Smooth muscle cell (in vitro differentiated cells): ENCODE data around the gene SMAD6. TPM values are rescaled to one million over a fixed set of nuclear protein-coding genes. Genes with fewer than 3 reads are reported as not detected.
A peak's percentile ranks its signal among the peaks of the same experiment; 100 is the strongest.

Experiments
- DNase-seq: peaks from one replicate; lab custom pipeline; 2025; ENCODE audit not compliant: unreplicated experiment; lab: John Stamatoyannopoulos, UW
- H2AFZ ChIP-seq: fragments of 200-600 bp; sonication (generic); 2 replicates; pipeline ENCODE4 v1.6.0; 2016; ENCODE audit warnings: antibody characterized with exemption, low read depth, mild to moderate bottlenecking
- H3F3A ChIP-seq: fragments of 200-600 bp; sonication (generic); 2 replicates; pipeline ENCODE4 v1.6.0; 2017; ENCODE audit warnings: antibody characterized with exemption, low read depth
- H3K27ac ChIP-seq: fragments of 200-600 bp; sonication (generic); 2 replicates; pipeline ENCODE4 v1.5.1; 2016; ENCODE audit warnings: low read depth, mild to moderate bottlenecking
- H3K27me3 ChIP-seq: fragments of 200-600 bp; sonication (generic); 2 replicates; pipeline ENCODE4 v1.6.1; 2016; ENCODE audit warnings: low read depth, mild to moderate bottlenecking
- H3K36me3 ChIP-seq: fragments of 200-600 bp; sonication (generic); 2 replicates; pipeline ENCODE4 v1.5.1; 2016; ENCODE audit warnings: low read depth
- H3K4me1 ChIP-seq: fragments of 200-600 bp; sonication (generic); 2 replicates; pipeline ENCODE4 v1.5.1; 2016; ENCODE audit warnings: low read depth
- H3K4me2 ChIP-seq: fragments of 200-600 bp; sonication (generic); 2 replicates; pipeline ENCODE4 v1.6.0; 2016; ENCODE audit warnings: mild to moderate bottlenecking
- H3K4me3 ChIP-seq: fragments of 200-600 bp; sonication (generic); 2 replicates; pipeline ENCODE4 v1.5.1; 2016; ENCODE audit warnings: mild to moderate bottlenecking
- H3K79me2 ChIP-seq: fragments of 200-600 bp; sonication (generic); 2 replicates; pipeline ENCODE4 v1.6.0; 2016; ENCODE audit warnings: low read depth, mild to moderate bottlenecking
- H3K9ac ChIP-seq: fragments of 200-600 bp; sonication (generic); 2 replicates; pipeline ENCODE4 v1.6.0; 2016; ENCODE audit warnings: low read depth
- H3K9me3 ChIP-seq: fragments of 200-600 bp; sonication (generic); replicated peaks from 2 replicates; pipeline ENCODE4 v1.5.1; 2016; ENCODE audit warnings: low read depth
- H4K20me1 ChIP-seq: fragments of 200-600 bp; sonication (generic); 2 replicates; pipeline ENCODE4 v1.6.0; 2016; ENCODE audit warnings: low read depth
- WGBS: methylation state at CpG from one replicate; pipeline ENCODE4 v1.1.7; 2016; ENCODE audit warnings: low lambda C conversion rate; 5-methylcytosine and 5-hydroxymethylcytosine counted together
- polyA plus RNA-seq: library from polyadenylated mRNA; unstranded; fragments of >200 nt; fragmentation: Nextera tagmentation; extraction: Ambion mirVana; gene quantifications from 2 replicates; pipeline ENCODE4 v1.2.1, GENCODE V29; 2016
- total RNA-seq: library from RNA; depleted of rRNA; stranded (reverse); fragments of >200 nt; gene quantifications from 2 replicates; pipeline ENCODE4 v1.2.3, GENCODE V29; 2014
- TF ChIP-seq, protein P1 (sequence below): fragments of 200-600 bp; sonication (generic); IDR thresholded peaks from 2 replicates; pipeline ENCODE4 v1.5.1; 2017; ENCODE audit warnings: borderline replicate concordance, mild to moderate bottlenecking, antibody characterized with exemption; ENCODE audit not compliant: insufficient read depth, poor library complexity, severe bottlenecking

Gene SMAD6
- total and polyA plus RNA-seq, 2 experiments from 2014 or later: 42.6 to 44.0 TPM

DNA sequence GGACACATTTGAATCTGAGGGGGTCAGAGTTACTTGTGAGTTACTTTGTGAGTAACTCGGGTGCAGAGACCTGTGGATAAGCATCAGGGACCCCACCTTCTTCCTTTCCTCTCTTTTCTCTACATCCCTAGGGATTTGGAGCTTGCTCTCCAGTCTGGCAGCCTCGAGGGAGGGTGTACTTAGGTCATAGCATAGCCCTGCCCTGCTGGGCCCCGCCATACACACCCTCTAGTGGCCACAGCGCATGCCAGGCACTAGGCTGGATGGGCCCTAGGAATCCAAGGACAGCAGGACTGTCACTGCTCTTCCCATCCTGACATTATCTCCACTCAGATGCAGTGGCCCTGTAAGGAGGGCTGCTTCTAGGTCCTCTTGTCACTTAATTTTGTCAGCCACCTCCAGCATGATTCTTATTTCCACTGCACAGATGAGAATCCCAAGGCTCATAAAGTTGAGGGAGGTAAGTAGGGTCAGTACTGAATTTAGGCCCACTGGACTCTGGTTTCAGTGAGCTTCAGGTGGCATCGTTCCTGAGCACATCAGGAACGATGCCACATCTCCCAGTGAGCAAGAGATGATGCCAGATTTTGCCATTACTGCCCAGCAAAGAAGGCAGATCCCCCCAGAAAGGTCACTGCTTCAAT is 3.6 kb upstream of the SMAD6 start:
- TF ChIP-seq, protein P1, sequence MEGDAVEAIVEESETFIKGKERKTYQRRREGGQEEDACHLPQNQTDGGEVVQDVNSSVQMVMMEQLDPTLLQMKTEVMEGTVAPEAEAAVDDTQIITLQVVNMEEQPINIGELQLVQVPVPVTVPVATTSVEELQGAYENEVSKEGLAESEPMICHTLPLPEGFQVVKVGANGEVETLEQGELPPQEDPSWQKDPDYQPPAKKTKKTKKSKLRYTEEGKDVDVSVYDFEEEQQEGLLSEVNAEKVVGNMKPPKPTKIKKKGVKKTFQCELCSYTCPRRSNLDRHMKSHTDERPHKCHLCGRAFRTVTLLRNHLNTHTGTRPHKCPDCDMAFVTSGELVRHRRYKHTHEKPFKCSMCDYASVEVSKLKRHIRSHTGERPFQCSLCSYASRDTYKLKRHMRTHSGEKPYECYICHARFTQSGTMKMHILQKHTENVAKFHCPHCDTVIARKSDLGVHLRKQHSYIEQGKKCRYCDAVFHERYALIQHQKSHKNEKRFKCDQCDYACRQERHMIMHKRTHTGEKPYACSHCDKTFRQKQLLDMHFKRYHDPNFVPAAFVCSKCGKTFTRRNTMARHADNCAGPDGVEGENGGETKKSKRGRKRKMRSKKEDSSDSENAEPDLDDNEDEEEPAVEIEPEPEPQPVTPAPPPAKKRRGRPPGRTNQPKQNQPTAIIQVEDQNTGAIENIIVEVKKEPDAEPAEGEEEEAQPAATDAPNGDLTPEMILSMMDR: peak; percentile 84
- no peaks in the 10 kb centered on the region for H3K9me3 ChIP-seq
- no peak overlapping the region for H3K4me2 ChIP-seq
- no peak overlapping the region for H3K4me3 ChIP-seq
- no peaks in the 10 kb centered on the region for H3K27me3 ChIP-seq
- no peaks in the 10 kb centered on the region for H3K36me3 ChIP-seq
- H2AFZ ChIP-seq: peak overlapping the region; percentile 3
- H3K27ac ChIP-seq: no peak overlapping the region
- peaks cover 10% of the 10 kb centered on the region for H3K79me2 ChIP-seq
- peaks cover 8% of the 10 kb centered on the region for H3K4me1 ChIP-seq
- peak; percentile 35 for DNase-seq
- H3F3A ChIP-seq: peaks cover 2% of the 10 kb centered on the region
- peaks cover 12% of the 10 kb centered on the region for H4K20me1 ChIP-seq
- H3K9ac ChIP-seq: no peak overlapping the region
- WGBS: 35% methylated on average over 6 of the region's 6 CpGs

DNA sequence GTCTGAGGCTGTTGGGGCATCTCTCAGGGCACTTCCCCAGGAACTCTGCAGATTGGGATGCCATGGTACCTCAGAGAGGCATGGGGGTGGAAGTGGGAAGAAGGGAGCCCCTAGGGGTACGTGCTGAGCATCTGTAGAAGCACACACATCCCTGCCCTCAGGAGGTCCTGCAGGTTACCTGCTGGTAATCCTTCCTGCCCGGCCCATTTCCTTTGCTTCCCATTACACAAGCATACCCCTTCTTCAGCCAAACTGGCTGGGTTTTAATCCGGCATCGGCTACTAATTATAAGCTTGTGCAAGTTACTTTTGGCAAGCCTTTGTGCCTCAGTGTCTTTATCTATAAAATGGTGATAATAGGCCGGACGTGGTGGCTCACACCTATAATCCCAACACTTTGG is 3.1 kb upstream of the SMAD6 start:
- Histone ChIP-seq H3K4me3 (no peak overlapping the region), H3K36me3 (no peaks in the 10 kb centered on the region), H3K79me2 (peaks cover 13% of the 10 kb centered on the region), H3K9me3 (no peaks in the 10 kb centered on the region), H3K27me3 (no peaks in the 10 kb centered on the region), H3K4me2 (no peak overlapping the region), H3K9ac (no peak overlapping the region), H3F3A (no peaks in the 10 kb centered on the region), H3K4me1 (peaks cover 9% of the 10 kb centered on the region), H3K27ac (no peak overlapping the region), H2AFZ (peak overlapping the region; percentile 3), H4K20me1 (peaks cover 17% of the 10 kb centered on the region)
- DNase-seq: no peak
- TF ChIP-seq, protein P1: no peak
- WGBS: 90% methylated on average over 6 of the region's 6 CpGs

DNA sequence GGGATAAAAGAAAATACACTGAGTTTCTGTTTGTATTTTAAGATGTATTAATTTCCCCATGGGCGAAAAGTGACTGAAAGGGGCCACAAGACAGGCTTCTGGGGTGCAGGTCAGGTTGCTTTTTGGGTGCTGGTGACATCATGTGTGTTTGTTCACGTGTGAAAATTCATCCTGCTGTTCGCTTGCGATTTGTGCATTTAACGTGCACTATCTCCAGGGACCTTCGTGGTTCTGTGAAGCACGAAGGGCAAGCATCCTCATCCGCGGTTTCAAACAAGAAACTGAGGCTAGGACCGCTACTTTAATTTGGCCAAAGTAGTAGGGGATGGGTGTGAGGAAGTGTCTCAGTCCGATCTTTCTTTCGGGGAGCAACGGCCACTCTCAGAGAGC is 1.6 kb upstream of the SMAD6 start:
- Histone ChIP-seq H4K20me1 (peaks cover 31% of the 10 kb centered on the region), H3K79me2 (peaks cover 28% of the 10 kb centered on the region), H3K27me3 (no peaks in the 10 kb centered on the region), H3F3A (peaks cover 1% of the 10 kb centered on the region), H3K4me2 (peak overlapping the region; percentile 87), H3K4me3 (peak overlapping the region; percentile 57), H3K4me1 (peaks cover 20% of the 10 kb centered on the region), H3K36me3 (no peaks in the 10 kb centered on the region), H3K9me3 (no peaks in the 10 kb centered on the region), H2AFZ (peak overlapping the region; percentile 65), H3K9ac (peak overlapping the region; percentile 38), H3K27ac (peak overlapping the region; percentile 13)
- TF ChIP-seq, protein P1: no peak
- WGBS: 6% methylated on average over 13 of the region's 13 CpGs
- no peak for DNase-seq
